ENCODE measurements around the gene LPIN3.

Gene LPIN3

DNA sequence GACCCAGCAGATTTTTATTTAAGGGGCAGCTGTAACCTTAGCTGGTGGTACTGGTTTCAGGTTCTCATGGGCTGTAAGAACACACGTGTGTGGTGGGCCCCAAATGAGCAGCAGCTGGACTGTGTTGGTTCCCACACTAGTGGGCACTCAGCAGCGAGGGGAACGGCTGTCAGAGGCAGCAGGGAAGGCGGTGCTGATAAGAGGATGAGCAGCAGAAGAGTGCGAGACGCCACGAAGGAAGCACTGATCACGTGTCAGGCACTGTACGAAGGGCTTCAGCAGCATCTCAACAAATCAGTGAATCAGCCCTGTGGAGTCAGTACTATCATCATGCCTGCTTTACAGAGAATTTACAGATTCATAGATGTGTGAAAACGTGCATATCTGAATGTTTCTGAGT lies 67.0 kb downstream of the LPIN3 start:
- H3K4me3 ChIP-seq (ENCODE audit: low read depth, low read length): no peak overlapping the region
- DNase-seq (ENCODE audit: low read depth): no peak

DNA sequence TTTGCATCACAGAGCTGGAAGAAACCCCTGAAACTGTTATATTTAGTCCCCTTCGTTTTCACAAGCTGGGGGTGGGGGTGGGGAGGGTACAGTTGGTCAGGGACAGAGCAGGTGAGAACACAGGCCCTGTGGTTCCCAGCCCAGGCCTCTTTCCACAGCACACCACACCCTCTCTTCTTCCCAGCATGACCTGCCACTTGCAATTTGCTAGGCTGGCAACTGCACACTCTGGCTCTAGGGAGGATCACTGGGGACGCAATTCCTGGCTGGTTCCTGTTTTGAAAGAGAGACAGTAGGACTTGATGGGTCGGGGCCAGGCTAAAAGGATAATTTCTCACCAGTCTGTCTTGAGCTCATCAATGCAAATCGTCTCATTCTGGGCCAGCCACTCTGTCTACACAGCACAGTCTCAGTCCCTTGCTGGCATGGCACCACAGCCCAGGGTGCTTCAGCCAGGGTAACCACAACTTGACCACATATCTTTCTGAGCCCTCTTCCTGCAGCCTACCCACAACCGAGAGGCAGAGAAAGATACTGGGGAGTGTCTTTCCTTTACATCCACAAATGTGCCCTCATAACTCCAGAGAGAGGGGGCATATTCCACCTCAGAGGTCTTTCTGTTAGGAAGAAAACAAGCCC lies 67.7 kb downstream of the LPIN3 start:
- H3K4me3 ChIP-seq (ENCODE audit: low read depth, low read length): no peak overlapping the region
- no peak for DNase-seq (ENCODE audit: low read depth)

DNA sequence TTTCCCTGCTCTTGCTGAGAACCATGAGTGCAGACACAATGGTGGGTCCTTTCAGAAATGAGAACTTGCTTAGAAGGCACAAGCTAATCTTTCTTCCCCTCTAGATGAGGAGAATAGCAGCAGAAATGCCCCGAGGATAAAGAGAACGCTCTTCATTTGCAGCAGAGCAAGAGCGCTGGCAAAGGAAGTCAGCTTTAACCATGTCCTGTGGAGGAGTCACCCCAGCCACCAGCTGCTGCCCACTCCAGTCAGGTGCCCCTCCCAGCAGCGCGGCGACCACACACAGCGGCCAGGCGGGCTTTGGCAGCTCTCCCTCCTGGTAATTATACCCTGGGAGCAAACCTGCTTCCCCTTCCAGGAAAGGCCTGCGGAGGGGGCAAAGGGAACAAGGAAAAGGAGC lies 68.4 kb downstream of the LPIN3 start:
- DNase-seq (ENCODE audit: low read depth): no peak
- no peak overlapping the region for H3K4me3 ChIP-seq (ENCODE audit: low read depth, low read length)

Data from skeletal muscle cell (primary cell).